Measurements from ENCODE around the gene NRL.

Gene NRL

GRCh38 chr14:24098927-24099813 is 15.6 kb downstream of the NRL start:
- no peak for DNase-seq

- no peak for DNase-seq
Observed at GRCh38 chr14:24098229-24098926, 16.4 kb downstream of the NRL start.

GRCh38 chr14:24096545-24097181 is 18.1 kb downstream of the NRL start:
- DNase-seq, result no peak

GRCh38 chr14:24095271-24096068 is 19.3 kb downstream of the NRL start:
- no peak for DNase-seq

GRCh38 chr14:24094841-24095270 is 19.9 kb downstream of the NRL start:
- DNase-seq, result no peak

GRCh38 chr14:24093901-24094840 is 20.6 kb downstream of the NRL start, which contains the start of gene PCK2:
Gene PCK2 (plus strand): TSS chr14:24094311. CDS start chr14:24094406, 95 bp downstream.
- DNase-seq, result peak; percentile 63

- no peak for DNase-seq
Observed at GRCh38 chr14:24093207-24093900, 21.4 kb downstream of the NRL start.

- no peak for DNase-seq
Observed at GRCh38 chr14:24092505-24093206, 22.1 kb downstream of the NRL start.

GRCh38 chr14:24092110-24092504 is 22.6 kb downstream of the NRL start:
- DNase-seq, result no peak

- no peak for DNase-seq
Observed at GRCh38 chr14:24089890-24090289, 24.9 kb downstream of the NRL start.

GRCh38 chr14:24088095-24088494 is 26.7 kb downstream of the NRL start:
- no peak for DNase-seq

GRCh38 chr14:24087004-24087403 is 27.7 kb downstream of the NRL start:
- DNase-seq, result no peak

- DNase-seq, result no peak
Observed at GRCh38 chr14:24086193-24086955, 28.4 kb downstream of the NRL start.

GRCh38 chr14:24085215-24085614 is 29.5 kb downstream of the NRL start:
- DNase-seq, result no peak

GRCh38 chr14:24084440-24084839 is 30.3 kb downstream of the NRL start:
- DNase-seq, result no peak

- no peak for DNase-seq
Observed at GRCh38 chr14:24083462-24083861, 31.3 kb downstream of the NRL start.

GRCh38 chr14:24082411-24083080 is 32.2 kb downstream of the NRL start:
- no peak for DNase-seq

- no peak for DNase-seq
Observed at GRCh38 chr14:24081739-24082211, 33.0 kb downstream of the NRL start.

All from NCI-H1694 treated with DMSO at 0.1 percent for 48 hours (cell line).